H1 (cell line): ENCODE measurements around the gene USH1G.

Experiments used
- CTCF ChIP-seq, 3 experiments: IDR thresholded peaks; 1 replicate in 2 of 3; 2 replicates in 1 of 3; pipeline versions ENCODE4 v1.5.1 to v1.6.1; 2011; ENCODE audit warnings: low read length in 3 of 3, mild to moderate bottlenecking in 3 of 3, inconsistent platforms in 2 of 3, low read depth in 1 of 3, moderate library complexity in 1 of 3; ENCODE audit not compliant: insufficient read depth in 1 of 3; ENCODE audit errors: control extremely low read depth in 1 of 3
- POLR2A ChIP-seq, 2 experiments: IDR thresholded peaks; 1 replicate in 1 of 2; 2 replicates in 1 of 2; pipeline ENCODE4 v1.6.1; 2011; ENCODE audit warnings: low read depth in 2 of 2, low read length in 2 of 2, mild to moderate bottlenecking in 2 of 2; ENCODE audit errors: control extremely low read depth in 1 of 2
- RNF2 ChIP-seq: fragments of 200-900, 300-1000 bp; sonication (generic); IDR thresholded peaks from 2 replicates; pipeline ENCODE4 v1.7.1; 2016; ENCODE audit warnings: borderline replicate concordance, low read depth, mild to moderate bottlenecking, antibody characterized with exemption, low read length; ENCODE audit not compliant: poor library complexity, severe bottlenecking; ENCODE audit errors: missing control alignments
- TF ChIP-seq, protein P1 (sequence below): IDR thresholded peaks from 2 replicates; pipeline ENCODE4 v1.6.1; 2012; ENCODE audit warnings: inconsistent platforms

- TF ChIP-seq, protein P1, sequence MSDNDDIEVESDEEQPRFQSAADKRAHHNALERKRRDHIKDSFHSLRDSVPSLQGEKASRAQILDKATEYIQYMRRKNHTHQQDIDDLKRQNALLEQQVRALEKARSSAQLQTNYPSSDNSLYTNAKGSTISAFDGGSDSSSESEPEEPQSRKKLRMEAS = no peak
- TF ChIP-seq CTCF (IDR thresholded peaks at IDR 0.05; ENCODE audit: control extremely low read depth in 1 of 3, insufficient read depth in 1 of 3, low read depth in 1 of 3, low read length in 3 of 3) (no peak), RNF2 (no peak), POLR2A (IDR thresholded peaks at IDR 0.05; ENCODE audit: control extremely low read depth in 1 of 2, low read depth in 2 of 2, low read length in 2 of 2) (no peak)
These were observed 883 bp downstream of the USH1G start for GRCh38 chr17:74922172-74922571.
